Measurements from ENCODE around the gene ASPN.

ASPN gene

DNA sequence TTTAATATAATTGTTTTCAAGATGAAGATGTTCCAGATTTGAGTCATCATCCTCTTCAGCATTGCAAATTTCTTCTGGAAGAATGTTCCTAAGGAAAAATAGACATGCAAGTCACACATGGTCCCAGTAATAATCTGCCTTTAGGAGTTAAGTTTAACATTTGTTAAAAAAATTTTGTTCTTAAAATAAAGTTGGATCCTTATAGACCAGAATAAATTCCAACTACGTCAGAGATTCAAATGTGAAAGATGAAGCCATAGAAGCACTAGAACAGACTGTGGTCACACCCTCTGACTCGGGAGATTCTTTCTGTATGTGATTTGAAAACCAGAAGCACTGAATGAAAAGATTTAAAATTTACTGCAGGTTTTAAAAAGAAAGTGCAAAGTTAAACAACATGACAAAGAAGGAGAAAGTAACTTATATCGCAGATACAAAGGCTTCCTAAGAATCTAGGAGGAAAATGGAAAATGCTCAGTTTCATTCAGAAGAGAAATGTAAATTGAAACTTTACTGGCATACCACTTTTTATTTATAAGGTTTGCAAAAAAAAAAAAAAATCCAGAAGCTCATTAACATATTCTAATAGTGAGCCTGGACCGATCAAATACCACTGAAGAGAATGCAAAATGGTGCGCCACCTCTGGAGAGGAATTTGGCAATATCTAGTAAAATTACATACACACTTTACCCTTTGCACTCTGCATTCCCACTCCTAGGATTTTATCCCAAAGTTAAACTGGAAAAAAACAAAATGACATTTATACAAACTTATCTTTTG lies 14.3 kb upstream of the ASPN start:
- H3K36me3 ChIP-seq (ENCODE audit: insufficient read depth, low read length), result no peaks in the 10 kb centered on the region
- no peaks in the 10 kb centered on the region for H3K27me3 ChIP-seq (ENCODE audit: insufficient read depth, low read length, poor library complexity, severe bottlenecking)
- H3K9me2 ChIP-seq (replicated peaks; ENCODE audit: low read depth, low read length), result no peaks in the 10 kb centered on the region
- H3K9ac ChIP-seq (ENCODE audit: low read depth, low read length, poor library complexity, severe bottlenecking), result no peak overlapping the region
- H3K9me3 ChIP-seq (ENCODE audit: insufficient read depth, low read depth, low read length), result no peaks in the 10 kb centered on the region
- no peak overlapping the region for H3K4me3 ChIP-seq (ENCODE audit: low read length, poor library complexity, severe bottlenecking)
- H3K4me1 ChIP-seq (ENCODE audit: insufficient read depth, low read length, poor library complexity, severe bottlenecking), result no peaks in the 10 kb centered on the region
- no peak overlapping the region for H2AFZ ChIP-seq (ENCODE audit: low read length)
- TF ChIP-seq EZH2phosphoT487 (IDR thresholded peaks at IDR 0.05; ENCODE audit: borderline replicate concordance), result no peak
- H4K20me1 ChIP-seq (ENCODE audit: insufficient read depth, low read length, poor library complexity, severe bottlenecking), result no peaks in the 10 kb centered on the region
- no peaks in the 10 kb centered on the region for H3K79me2 ChIP-seq (ENCODE audit: insufficient read depth, low read length)
- H3F3A ChIP-seq (ENCODE audit: low read depth), result no peaks in the 10 kb centered on the region
- H3K4me2 ChIP-seq (ENCODE audit: low read depth, low read length, poor library complexity, severe bottlenecking), result no peak overlapping the region

DNA sequence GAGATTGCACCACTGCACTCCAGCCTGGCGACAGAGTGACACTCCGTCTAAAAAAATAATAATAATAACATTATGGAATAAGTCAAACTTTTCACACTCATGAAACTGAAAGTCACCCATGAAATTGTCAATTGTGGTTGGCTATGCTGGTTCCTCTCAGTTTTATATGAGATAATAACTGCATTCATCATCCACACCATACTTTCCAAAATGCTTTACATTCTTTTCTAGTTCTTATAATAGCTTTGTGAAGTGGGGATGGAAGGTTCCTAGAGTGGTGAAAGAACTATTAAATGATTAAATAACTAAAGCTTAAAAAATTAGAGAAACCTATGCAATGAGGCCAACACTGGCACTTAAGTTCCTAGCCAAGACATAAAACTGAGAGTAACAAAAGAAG lies 12.6 kb upstream of the ASPN start:
- Histone ChIP-seq H3K9ac (ENCODE audit: low read depth, low read length, poor library complexity, severe bottlenecking) (no peak overlapping the region), H3K9me3 (ENCODE audit: insufficient read depth, low read depth, low read length) (no peaks in the 10 kb centered on the region), H3K27me3 (ENCODE audit: insufficient read depth, low read length, poor library complexity, severe bottlenecking) (no peaks in the 10 kb centered on the region), H3K79me2 (ENCODE audit: insufficient read depth, low read length) (no peaks in the 10 kb centered on the region), H2AFZ (ENCODE audit: low read length) (no peak overlapping the region), H3K4me1 (ENCODE audit: insufficient read depth, low read length, poor library complexity, severe bottlenecking) (peaks cover 4% of the 10 kb centered on the region), H4K20me1 (ENCODE audit: insufficient read depth, low read length, poor library complexity, severe bottlenecking) (no peaks in the 10 kb centered on the region), H3K4me3 (ENCODE audit: low read length, poor library complexity, severe bottlenecking) (no peak overlapping the region), H3K9me2 (replicated peaks; ENCODE audit: low read depth, low read length) (no peaks in the 10 kb centered on the region), H3K4me2 (ENCODE audit: low read depth, low read length, poor library complexity, severe bottlenecking) (no peak overlapping the region), H3K36me3 (ENCODE audit: insufficient read depth, low read length) (no peaks in the 10 kb centered on the region), H3F3A (ENCODE audit: low read depth) (no peaks in the 10 kb centered on the region)
- no peak for TF ChIP-seq EZH2phosphoT487 (IDR thresholded peaks at IDR 0.05; ENCODE audit: borderline replicate concordance)
- TF ChIP-seq, protein P1, sequence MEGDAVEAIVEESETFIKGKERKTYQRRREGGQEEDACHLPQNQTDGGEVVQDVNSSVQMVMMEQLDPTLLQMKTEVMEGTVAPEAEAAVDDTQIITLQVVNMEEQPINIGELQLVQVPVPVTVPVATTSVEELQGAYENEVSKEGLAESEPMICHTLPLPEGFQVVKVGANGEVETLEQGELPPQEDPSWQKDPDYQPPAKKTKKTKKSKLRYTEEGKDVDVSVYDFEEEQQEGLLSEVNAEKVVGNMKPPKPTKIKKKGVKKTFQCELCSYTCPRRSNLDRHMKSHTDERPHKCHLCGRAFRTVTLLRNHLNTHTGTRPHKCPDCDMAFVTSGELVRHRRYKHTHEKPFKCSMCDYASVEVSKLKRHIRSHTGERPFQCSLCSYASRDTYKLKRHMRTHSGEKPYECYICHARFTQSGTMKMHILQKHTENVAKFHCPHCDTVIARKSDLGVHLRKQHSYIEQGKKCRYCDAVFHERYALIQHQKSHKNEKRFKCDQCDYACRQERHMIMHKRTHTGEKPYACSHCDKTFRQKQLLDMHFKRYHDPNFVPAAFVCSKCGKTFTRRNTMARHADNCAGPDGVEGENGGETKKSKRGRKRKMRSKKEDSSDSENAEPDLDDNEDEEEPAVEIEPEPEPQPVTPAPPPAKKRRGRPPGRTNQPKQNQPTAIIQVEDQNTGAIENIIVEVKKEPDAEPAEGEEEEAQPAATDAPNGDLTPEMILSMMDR (conservative IDR thresholded peaks at IDR 0.05; ENCODE audit: low read length), result no peak

- Histone ChIP-seq H3F3A (ENCODE audit: low read depth) (no peaks in the 10 kb centered on the region), H3K9me3 (ENCODE audit: insufficient read depth, low read depth, low read length) (no peaks in the 10 kb centered on the region), H4K20me1 (ENCODE audit: insufficient read depth, low read length, poor library complexity, severe bottlenecking) (no peaks in the 10 kb centered on the region), H3K9ac (ENCODE audit: low read depth, low read length, poor library complexity, severe bottlenecking) (no peak overlapping the region), H3K9me2 (replicated peaks; ENCODE audit: low read depth, low read length) (no peaks in the 10 kb centered on the region), H3K4me1 (ENCODE audit: insufficient read depth, low read length, poor library complexity, severe bottlenecking) (peaks cover 12% of the 10 kb centered on the region), H3K4me3 (ENCODE audit: low read length, poor library complexity, severe bottlenecking) (no peak overlapping the region), H3K27me3 (ENCODE audit: insufficient read depth, low read length, poor library complexity, severe bottlenecking) (no peaks in the 10 kb centered on the region), H3K79me2 (ENCODE audit: insufficient read depth, low read length) (no peaks in the 10 kb centered on the region), H2AFZ (ENCODE audit: low read length) (no peak overlapping the region), H3K36me3 (ENCODE audit: insufficient read depth, low read length) (no peaks in the 10 kb centered on the region), H3K4me2 (ENCODE audit: low read depth, low read length, poor library complexity, severe bottlenecking) (no peak overlapping the region)
- TF ChIP-seq, protein P1 (conservative IDR thresholded peaks at IDR 0.05; ENCODE audit: low read length), result no peak
- no peak for TF ChIP-seq EZH2phosphoT487 (IDR thresholded peaks at IDR 0.05; ENCODE audit: borderline replicate concordance)
These were observed 11.6 kb upstream of the ASPN start for GRCh38 chr9:92493749-92494387.

Data from Loucy (cell line).